ENCODE measurements around the gene NPIPB8.
"Not testable (repeated sequence)": the region's sequence is repeated elsewhere in the genome, so short reads cannot be mapped to it uniquely, and the experiment has no call there.

- TF ChIP-seq POLR2AphosphoS5 (IDR thresholded peaks at IDR 0.05; ENCODE audit: low read depth); SPI1 (IDR thresholded peaks at IDR 0.05; ENCODE audit: borderline replicate concordance, low read depth): not testable (repeated sequence)
- TF ChIP-seq, protein P1, sequence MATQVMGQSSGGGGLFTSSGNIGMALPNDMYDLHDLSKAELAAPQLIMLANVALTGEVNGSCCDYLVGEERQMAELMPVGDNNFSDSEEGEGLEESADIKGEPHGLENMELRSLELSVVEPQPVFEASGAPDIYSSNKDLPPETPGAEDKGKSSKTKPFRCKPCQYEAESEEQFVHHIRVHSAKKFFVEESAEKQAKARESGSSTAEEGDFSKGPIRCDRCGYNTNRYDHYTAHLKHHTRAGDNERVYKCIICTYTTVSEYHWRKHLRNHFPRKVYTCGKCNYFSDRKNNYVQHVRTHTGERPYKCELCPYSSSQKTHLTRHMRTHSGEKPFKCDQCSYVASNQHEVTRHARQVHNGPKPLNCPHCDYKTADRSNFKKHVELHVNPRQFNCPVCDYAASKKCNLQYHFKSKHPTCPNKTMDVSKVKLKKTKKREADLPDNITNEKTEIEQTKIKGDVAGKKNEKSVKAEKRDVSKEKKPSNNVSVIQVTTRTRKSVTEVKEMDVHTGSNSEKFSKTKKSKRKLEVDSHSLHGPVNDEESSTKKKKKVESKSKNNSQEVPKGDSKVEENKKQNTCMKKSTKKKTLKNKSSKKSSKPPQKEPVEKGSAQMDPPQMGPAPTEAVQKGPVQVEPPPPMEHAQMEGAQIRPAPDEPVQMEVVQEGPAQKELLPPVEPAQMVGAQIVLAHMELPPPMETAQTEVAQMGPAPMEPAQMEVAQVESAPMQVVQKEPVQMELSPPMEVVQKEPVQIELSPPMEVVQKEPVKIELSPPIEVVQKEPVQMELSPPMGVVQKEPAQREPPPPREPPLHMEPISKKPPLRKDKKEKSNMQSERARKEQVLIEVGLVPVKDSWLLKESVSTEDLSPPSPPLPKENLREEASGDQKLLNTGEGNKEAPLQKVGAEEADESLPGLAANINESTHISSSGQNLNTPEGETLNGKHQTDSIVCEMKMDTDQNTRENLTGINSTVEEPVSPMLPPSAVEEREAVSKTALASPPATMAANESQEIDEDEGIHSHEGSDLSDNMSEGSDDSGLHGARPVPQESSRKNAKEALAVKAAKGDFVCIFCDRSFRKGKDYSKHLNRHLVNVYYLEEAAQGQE (IDR thresholded peaks at IDR 0.05; ENCODE audit: insufficient replicate concordance, low read depth), result not testable (repeated sequence)
- TF ChIP-seq, protein P2, sequence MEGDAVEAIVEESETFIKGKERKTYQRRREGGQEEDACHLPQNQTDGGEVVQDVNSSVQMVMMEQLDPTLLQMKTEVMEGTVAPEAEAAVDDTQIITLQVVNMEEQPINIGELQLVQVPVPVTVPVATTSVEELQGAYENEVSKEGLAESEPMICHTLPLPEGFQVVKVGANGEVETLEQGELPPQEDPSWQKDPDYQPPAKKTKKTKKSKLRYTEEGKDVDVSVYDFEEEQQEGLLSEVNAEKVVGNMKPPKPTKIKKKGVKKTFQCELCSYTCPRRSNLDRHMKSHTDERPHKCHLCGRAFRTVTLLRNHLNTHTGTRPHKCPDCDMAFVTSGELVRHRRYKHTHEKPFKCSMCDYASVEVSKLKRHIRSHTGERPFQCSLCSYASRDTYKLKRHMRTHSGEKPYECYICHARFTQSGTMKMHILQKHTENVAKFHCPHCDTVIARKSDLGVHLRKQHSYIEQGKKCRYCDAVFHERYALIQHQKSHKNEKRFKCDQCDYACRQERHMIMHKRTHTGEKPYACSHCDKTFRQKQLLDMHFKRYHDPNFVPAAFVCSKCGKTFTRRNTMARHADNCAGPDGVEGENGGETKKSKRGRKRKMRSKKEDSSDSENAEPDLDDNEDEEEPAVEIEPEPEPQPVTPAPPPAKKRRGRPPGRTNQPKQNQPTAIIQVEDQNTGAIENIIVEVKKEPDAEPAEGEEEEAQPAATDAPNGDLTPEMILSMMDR (IDR thresholded peaks at IDR 0.05; ENCODE audit: insufficient read depth, low read length), result not testable (repeated sequence)
Measured at GRCh38 chr16:28595451-28595850, 42.4 kb upstream of the NPIPB8 start.
